SIG-M5 treated with dmso at 0.1 percent for 504 hours (cell line): Measurements from ENCODE around the gene TASP1.
"Not testable (repeated sequence)": the region's sequence is repeated elsewhere in the genome, so short reads cannot be mapped to it uniquely, and the experiment has no call there.

Experiments
- DNase-seq: peaks from one replicate; lab custom pipeline; 2025; ENCODE audit not compliant: unreplicated experiment; lab: John Stamatoyannopoulos, UW

Gene TASP1

DNA sequence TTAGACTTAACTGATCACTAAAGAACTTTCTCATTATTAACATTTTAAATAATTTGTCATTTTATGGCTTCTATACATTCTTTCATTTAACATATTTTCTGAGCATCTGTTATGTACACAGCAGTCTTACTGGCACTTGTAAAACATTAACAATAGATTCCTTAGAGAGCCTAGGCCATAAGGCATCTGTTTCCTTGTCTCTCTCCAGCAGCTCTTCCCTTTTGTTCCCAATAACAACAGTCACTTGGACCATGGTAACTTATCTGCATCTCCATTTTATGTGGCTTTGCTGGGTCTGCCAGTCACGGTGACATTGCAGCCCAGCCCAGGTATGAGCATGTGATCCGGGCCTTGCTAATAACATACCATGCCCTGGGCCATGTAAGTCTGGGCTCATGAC lies 11.7 kb upstream of the TASP1 start:
- DNase-seq, result no peak

DNA sequence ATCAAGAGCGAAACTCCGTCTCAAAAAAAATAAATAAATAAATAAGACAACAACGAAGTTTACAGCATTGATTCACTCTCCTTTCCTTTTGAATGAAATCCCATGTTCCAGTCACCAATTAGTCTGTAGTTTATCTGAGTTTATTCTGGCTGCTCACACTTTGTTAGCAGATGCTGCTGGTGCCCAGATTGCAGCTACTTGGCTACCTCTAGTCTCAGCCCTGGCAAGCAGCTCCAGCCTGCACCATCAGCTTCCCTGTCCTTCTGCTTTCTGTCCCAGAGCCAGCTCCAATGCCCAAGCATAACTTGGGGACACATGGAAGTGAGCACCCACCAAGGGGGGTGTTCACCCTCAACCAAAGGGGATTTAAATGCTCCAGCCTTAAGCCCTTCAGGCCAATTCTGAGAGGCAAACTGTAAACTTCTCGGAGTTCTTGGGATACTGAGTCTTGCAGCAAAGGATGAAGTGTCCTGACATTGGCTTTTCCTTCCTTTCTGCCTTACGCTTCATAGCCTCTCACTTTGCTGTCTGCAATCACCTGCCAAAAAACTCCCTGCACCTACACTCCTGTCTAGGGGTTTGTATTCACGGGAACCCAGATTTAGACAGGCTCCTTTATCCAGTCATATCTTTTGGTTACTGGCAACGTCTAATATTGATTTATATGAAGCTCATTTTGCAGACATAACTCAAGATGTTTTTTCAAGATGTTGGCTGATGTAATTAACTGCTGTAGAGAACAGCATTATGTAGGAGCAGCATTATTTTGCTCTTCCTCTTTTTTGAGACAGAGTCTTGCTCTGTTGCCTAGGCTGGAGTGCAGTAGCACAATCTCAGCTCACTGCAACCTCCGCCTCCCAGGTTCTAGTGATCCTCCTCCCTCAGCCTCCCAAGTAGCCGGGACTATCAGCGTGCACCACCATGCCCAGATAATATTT lies 9.8 kb upstream of the TASP1 start:
- DNase-seq, result no peak

GRCh38 chr20:13644010-13644409 lies 5.3 kb upstream of the TASP1 start:
- no peak for DNase-seq

GRCh38 chr20:13639150-13639497 lies 392 bp upstream of the TASP1 start:
- DNase-seq, result no peak

DNA sequence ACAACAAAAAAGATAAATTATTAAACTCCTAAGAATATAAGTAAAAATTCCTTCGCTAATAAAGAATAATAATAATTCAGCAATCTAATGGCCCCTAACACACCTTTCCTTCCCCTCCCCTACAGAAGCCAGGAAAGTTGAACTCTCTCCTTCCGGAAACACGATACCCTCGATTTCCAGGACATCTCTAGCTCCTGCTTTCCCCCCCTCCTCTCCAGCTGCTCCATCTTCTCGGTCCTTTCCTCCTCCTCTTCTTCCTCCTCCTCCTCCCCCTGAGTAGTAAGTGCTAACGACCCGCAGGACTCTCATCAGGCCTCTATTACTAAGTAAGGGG lies 603 bp downstream of the TASP1 start:
- peak; percentile 48 for DNase-seq

DNA sequence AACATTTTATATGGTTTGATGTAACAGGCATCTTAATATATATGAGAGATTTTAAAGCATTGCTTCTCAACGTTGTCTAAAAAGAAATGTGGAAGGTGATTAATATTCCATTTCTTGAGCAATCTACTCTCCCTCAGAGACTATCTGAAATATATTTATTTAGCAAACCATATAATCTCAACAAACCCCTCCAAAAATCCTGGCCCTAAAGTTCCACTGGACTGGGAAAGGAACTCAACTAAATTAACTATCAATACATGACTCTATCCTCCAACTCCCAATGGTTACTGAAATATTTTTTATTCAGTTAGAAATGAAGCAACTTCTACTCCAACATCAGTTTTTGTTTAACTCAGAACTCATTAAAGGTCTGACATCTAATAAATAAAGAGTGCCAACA lies 6.3 kb downstream of the TASP1 start:
- no peak for DNase-seq

DNA sequence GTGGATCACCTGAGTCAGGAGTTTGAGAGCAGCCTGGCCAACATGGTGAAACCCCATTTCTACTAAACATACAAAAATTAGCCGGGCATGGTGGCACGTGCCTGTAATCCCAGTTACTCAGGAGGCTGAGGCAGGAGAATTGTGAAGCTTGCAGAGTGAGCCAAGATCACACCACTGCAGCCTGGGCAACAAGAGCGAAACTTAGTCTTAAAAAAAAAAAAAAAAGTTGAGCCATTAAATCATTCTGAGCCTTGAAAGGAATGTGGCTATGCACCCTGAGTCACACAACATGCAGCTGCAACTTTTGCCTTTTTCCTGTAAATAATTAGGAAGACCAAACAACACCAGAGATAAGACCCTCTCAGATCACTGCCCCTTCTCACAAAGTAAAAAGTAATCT lies 11.2 kb downstream of the TASP1 start:
- DNase-seq, result not testable (repeated sequence)

GRCh38 chr20:13626724-13627123 lies 12.0 kb downstream of the TASP1 start:
- DNase-seq, result no peak

- no peak for DNase-seq
Observed at GRCh38 chr20:13625304-13625979, 13.3 kb downstream of the TASP1 start.

DNA sequence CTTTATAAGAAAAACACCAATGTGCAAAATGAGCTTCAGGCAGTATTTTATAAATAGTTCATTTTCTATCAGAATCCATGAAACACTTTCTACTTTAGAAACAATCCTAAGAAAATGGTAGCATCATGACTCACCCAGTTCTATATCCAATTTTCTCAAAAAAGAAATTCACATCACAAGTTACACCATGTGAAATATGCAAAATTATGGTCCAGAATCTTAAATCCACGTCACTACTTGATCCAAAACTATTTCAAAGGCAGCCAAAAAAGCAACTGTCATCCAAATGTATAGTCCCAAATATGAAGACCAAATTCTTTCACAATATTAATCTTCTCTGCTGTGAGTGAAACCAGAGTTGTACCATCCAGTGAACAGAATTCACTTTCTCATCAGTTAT lies 19.3 kb downstream of the TASP1 start:
- DNase-seq, result not testable (repeated sequence)

DNA sequence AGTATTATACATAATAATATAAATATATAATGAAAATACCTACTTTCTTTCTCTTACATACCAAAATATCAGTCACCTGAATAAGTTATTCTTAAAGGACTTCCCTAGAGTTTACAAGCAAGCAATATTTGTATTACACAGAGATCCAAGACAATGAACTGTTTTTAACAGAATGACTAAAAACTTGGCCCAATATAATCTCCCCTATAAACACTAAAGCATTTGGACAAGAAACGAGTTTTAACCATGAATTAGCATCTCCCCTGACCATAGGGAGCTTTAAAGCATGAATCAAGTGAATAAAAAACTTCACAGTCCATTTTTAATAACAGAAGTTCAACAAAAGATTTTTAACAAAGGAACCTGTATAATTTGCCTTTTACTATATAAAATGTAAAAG lies 20.3 kb downstream of the TASP1 start:
- not testable (repeated sequence) for DNase-seq

DNA sequence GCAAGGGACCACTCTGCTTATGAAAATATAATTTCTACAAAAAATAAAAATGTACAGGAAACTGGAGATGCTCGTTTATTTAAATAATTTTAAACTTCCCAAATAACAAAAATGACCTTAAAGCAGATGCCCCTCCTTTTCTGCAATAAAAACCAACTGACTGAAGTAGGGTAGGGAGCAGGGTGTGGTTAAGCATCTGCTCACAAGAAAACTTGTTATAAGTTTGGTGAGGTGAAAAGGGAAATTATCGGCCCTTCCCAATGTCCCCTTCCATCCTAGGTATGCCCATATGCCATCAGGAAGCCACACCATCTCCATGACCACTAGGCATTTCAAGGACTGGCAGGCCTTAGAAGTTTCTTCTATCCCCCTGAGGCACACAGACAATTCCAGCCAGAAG lies 21.1 kb downstream of the TASP1 start:
- not testable (repeated sequence) for DNase-seq

- DNase-seq, result not testable (repeated sequence)
Observed at GRCh38 chr20:13616713-13617112, 22.0 kb downstream of the TASP1 start.

DNA sequence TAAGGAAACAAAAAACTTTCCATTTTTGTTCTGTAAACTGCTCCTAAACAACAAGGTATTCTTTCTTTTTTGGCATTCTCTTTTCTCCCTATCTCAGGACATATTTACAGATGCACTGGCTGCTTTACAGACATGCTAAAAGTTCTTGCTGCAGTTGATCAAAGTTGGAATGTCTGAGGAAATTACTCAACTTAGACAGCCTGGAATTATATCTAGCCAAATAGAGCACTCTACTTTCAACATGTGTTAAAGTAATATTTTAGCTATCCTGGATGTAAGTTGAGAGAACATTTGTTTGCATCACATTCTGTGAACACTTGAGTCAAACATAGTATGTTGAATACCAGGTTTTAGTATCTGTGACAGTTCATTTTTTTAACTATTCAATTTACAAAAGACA lies 24.8 kb downstream of the TASP1 start:
- no peak for DNase-seq

DNA sequence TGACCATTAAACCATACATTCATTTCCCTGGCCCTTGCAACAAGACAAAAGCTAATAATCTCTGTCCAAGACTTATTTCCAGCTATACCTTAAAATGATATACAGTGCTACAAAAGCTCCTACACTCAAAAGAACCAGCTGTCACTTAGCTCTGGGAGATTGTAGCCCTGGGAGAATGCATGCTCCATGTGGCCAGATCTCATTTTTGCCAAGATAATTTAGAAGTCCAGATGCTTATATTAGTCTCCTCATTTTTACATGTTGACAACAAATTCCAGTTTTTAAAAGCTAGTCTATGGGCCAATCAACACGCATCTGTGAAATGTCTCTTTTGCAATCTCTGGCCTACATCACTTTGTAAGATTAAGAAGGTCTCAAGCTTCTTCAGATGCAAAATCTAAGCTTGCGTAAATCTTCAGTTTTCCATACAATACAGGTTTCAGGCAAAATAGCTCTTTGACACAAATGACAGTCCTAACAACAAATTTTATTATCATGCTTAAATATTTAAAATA lies 27.1 kb downstream of the TASP1 start:
- no peak for DNase-seq

- no peak for DNase-seq
Observed at GRCh38 chr20:13610184-13610583, 28.5 kb downstream of the TASP1 start.

DNA sequence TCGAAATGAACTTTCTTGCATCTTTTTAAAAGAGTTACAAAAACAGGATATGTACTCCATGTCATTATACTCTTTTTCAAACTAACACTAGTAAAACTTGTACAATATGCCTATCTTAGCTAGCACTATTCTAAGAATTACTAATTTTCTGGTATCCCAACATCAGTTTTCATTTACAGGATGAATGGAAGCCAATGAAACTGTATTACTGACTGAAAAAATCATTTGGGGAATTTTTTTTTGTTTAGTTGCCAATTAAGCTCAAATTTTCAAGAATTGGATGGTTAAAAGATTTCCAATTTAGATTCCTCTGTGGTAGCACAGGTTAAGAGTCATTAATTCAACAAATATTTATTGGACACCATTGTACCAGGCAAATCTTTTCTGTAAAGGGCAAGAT lies 30.7 kb downstream of the TASP1 start:
- no peak for DNase-seq

DNA sequence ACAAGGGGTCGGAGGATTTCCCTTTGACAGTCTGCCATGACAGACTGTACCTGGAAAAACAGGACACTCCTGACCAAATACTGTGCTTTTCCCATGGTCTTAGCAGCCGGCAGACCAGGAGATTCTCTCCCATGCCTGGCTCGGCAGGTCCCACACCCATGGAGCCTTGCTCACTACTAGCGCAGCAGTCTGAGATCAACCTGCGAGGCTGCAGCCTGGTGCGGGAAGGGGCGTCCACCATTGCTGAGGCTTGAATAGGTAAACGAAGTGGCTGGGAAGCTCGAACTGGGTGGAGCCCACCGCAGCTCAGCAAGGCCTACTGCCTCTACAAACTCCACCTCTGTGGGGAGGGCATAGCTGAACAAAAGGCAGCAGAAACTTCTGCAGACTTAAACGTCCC lies 45.3 kb downstream of the TASP1 start:
- not testable (repeated sequence) for DNase-seq

DNA sequence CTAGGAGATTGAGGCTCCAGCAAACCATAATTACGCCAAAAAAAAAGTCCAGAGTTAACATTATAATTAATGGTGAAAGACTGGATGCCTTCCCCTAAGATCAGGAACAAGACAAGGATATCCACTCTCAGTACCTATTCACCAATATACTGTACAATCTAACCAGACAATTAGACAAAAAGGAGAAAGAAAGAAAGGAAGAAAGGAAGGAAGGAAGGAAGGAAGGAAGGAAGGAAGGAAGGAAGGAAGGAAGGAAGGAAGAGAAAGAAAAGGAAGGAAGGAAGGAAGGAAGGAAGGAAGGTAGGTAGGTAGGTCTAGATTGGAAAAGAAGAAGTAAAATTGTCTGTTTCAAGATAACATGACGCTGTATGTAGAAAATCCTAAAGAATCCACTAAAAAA lies 50.7 kb downstream of the TASP1 start:
- DNase-seq, result no peak

DNA sequence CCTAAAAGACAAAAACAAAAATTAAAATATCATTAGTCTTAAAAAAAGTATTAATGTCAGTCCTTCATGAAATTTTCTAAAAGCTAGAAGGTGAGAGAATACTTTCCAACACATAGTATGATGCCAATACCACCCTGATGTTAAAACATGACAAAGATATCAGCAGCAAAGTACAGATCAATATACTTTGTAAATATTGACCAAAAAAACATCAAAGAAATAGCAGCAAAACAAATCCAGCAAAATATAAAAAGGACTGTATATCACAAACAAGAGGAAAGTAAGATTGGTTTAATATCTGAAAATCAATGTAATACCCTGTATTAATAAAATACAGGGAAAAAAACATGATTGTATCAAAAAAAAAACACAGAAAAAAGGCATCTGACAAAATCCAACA lies 51.4 kb downstream of the TASP1 start:
- no peak for DNase-seq

- DNase-seq, result no peak
Observed at GRCh38 chr20:13586133-13586532, 52.6 kb downstream of the TASP1 start.

DNA sequence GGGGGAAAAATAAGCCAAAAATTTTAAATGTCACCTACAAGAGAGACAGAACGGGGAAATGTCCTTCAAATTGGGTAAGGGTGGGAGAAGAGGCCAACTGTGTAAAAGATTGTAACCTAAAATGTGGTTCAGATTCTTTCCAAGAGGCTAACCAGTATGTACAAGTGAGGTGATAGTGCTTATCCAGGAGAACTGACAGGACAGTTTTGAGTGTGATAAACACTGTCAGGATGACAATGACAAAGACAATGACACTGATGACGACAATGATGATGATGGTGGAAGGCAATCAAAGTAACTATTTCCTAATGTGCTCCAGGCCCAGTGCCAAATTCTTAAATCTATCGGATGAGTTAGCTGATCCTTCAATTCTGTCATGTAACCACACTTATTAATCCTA lies 57.3 kb downstream of the TASP1 start:
- DNase-seq, result no peak
